ENCODE data around the gene KLHDC7B.
A peak's percentile ranks its signal among the peaks of the same experiment; 100 is the strongest.

KLHDC7B gene

GRCh38 chr22:50584106-50585096 lies 38.7 kb downstream of the KLHDC7B start:
- no peak for TF ChIP-seq Cebpa-rat (IDR thresholded peaks at IDR 0.05)
- no peaks in the 10 kb centered on the region for H3K9me3 ChIP-seq
- no peak overlapping the region for H3K27ac ChIP-seq
- H3K4me2 ChIP-seq = peak overlapping the region; percentile 92
- peaks cover 28% of the 10 kb centered on the region for H3K4me1 ChIP-seq
- peaks cover 17% of the 10 kb centered on the region for H4K20me1 ChIP-seq
- H3K27me3 ChIP-seq = no peaks in the 10 kb centered on the region
- no peak overlapping the region for H3K4me3 ChIP-seq
- H3K9ac ChIP-seq = peak overlapping the region; percentile 93; the same call in 1 of the 2 replicates
- H3K36me3 ChIP-seq = peaks cover 21% of the 10 kb centered on the region

GRCh38 chr22:50585238-50585637 lies 39.5 kb downstream of the KLHDC7B start:
- no peak overlapping the region for H3K4me2 ChIP-seq
- no peak overlapping the region for H3K27ac ChIP-seq
- H4K20me1 ChIP-seq = peaks cover 17% of the 10 kb centered on the region
- no peak overlapping the region for H3K4me3 ChIP-seq
- H3K9me3 ChIP-seq = no peaks in the 10 kb centered on the region
- H3K4me1 ChIP-seq = peaks cover 21% of the 10 kb centered on the region
- no peak overlapping the region for H3K9ac ChIP-seq
- TF ChIP-seq Cebpa-rat (IDR thresholded peaks at IDR 0.05) = no peak
- no peaks in the 10 kb centered on the region for H3K27me3 ChIP-seq
- peaks cover 12% of the 10 kb centered on the region for H3K36me3 ChIP-seq

GRCh38 chr22:50585781-50586180 lies 40.1 kb downstream of the KLHDC7B start:
- H3K4me2 ChIP-seq = no peak overlapping the region
- no peak overlapping the region for H3K27ac ChIP-seq
- no peaks in the 10 kb centered on the region for H3K9me3 ChIP-seq
- H3K4me1 ChIP-seq = peaks cover 21% of the 10 kb centered on the region
- no peaks in the 10 kb centered on the region for H3K27me3 ChIP-seq
- TF ChIP-seq Cebpa-rat (IDR thresholded peaks at IDR 0.05) = no peak
- peaks cover 7% of the 10 kb centered on the region; the same call in 1 of the 2 replicates for H3K36me3 ChIP-seq
- H4K20me1 ChIP-seq = peaks cover 17% of the 10 kb centered on the region
- H3K4me3 ChIP-seq = no peak overlapping the region
- no peak overlapping the region for H3K9ac ChIP-seq

GRCh38 chr22:50586416-50586815 lies 40.7 kb downstream of the KLHDC7B start:
- H3K9me3 ChIP-seq = no peaks in the 10 kb centered on the region
- H3K36me3 ChIP-seq = 0 out of 2 replicates have a peak, but pooled peaks cover under 1% of the 10 kb centered on the region
- no peaks in the 10 kb centered on the region for H3K27me3 ChIP-seq
- H3K4me3 ChIP-seq = no peak overlapping the region
- no peak for TF ChIP-seq Cebpa-rat (IDR thresholded peaks at IDR 0.05)
- H3K4me2 ChIP-seq = no peak overlapping the region
- H4K20me1 ChIP-seq = peaks cover 12% of the 10 kb centered on the region
- no peak overlapping the region for H3K9ac ChIP-seq
- H3K27ac ChIP-seq = no peak overlapping the region
- peaks cover 16% of the 10 kb centered on the region for H3K4me1 ChIP-seq

GRCh38 chr22:50587407-50587806 lies 41.7 kb downstream of the KLHDC7B start:
- no peak for TF ChIP-seq Cebpa-rat (IDR thresholded peaks at IDR 0.05)
- Histone ChIP-seq H3K4me2 (no peak overlapping the region), H3K36me3 (no peaks in the 10 kb centered on the region), H4K20me1 (peaks cover 10% of the 10 kb centered on the region), H3K27ac (no peak overlapping the region), H3K9ac (no peak overlapping the region), H3K4me3 (no peak overlapping the region), H3K27me3 (no peaks in the 10 kb centered on the region), H3K9me3 (no peaks in the 10 kb centered on the region), H3K4me1 (peaks cover 9% of the 10 kb centered on the region)

GRCh38 chr22:50595189-50595588 lies 49.5 kb downstream of the KLHDC7B start:
- TF ChIP-seq Cebpa-rat (IDR thresholded peaks at IDR 0.05) = no peak
- peaks cover 22% of the 10 kb centered on the region for H3K27me3 ChIP-seq

GRCh38 chr22:50597097-50597496 lies 51.4 kb downstream of the KLHDC7B start:
- peaks cover 27% of the 10 kb centered on the region for H4K20me1 ChIP-seq
- no peaks in the 10 kb centered on the region for H3K9me3 ChIP-seq
- H3K9ac ChIP-seq = no peak overlapping the region
- no peak overlapping the region for H3K4me3 ChIP-seq
- peaks cover 40% of the 10 kb centered on the region for H3K27me3 ChIP-seq
- no peak overlapping the region for H3K27ac ChIP-seq
- TF ChIP-seq Cebpa-rat (IDR thresholded peaks at IDR 0.05) = no peak
- H3K4me2 ChIP-seq = no peak overlapping the region
- no peaks in the 10 kb centered on the region for H3K36me3 ChIP-seq
- H3K4me1 ChIP-seq = no peaks in the 10 kb centered on the region

More at GRCh38 chr22:50595189-50595588, 49.5 kb downstream of the KLHDC7B start:
- Histone ChIP-seq H3K36me3 (no peaks in the 10 kb centered on the region), H3K4me2 (no peak overlapping the region), H3K4me1 (no peaks in the 10 kb centered on the region), H3K4me3 (no peak overlapping the region), H3K9ac (no peak overlapping the region), H3K27ac (no peak overlapping the region), H4K20me1 (peaks cover 22% of the 10 kb centered on the region), H3K9me3 (no peaks in the 10 kb centered on the region)

- H3K36me3 ChIP-seq = no peaks in the 10 kb centered on the region
- H3K27me3 ChIP-seq = peaks cover 69% of the 10 kb centered on the region
- H3K27ac ChIP-seq = no peak overlapping the region
Observed at GRCh38 chr22:50599816-50600455, 54.2 kb downstream of the KLHDC7B start.

GRCh38 chr22:50600538-50600937 lies 54.8 kb downstream of the KLHDC7B start, which contains the start of gene MAPK8IP2:
MAPK8IP2 (plus strand) TSS chr22:50600793; CDS start chr22:50600819, 26 bp downstream.
- H3K9me3 ChIP-seq = no peaks in the 10 kb centered on the region
- peaks cover 4% of the 10 kb centered on the region; the same call in 1 of the 2 replicates for H3K4me1 ChIP-seq
- no peak within 1 kb of the TSS for H3K4me3 ChIP-seq
- no peak for TF ChIP-seq Cebpa-rat (IDR thresholded peaks at IDR 0.05)
- H3K9ac ChIP-seq = no peak within 1 kb of the TSS
- H3K27me3 ChIP-seq = peaks cover 75% of the 10 kb centered on the region
- no peaks in the 10 kb centered on the region for H3K36me3 ChIP-seq
- peak within 1 kb of the TSS; percentile 44; the same call in 1 of the 2 replicates for H3K4me2 ChIP-seq
- H3K27ac ChIP-seq = no peak within 1 kb of the TSS
- H4K20me1 ChIP-seq = peaks cover 48% of the 10 kb centered on the region

More at GRCh38 chr22:50599816-50600455, 54.2 kb downstream of the KLHDC7B start:
- Histone ChIP-seq H3K9ac (no peak overlapping the region), H4K20me1 (peaks cover 42% of the 10 kb centered on the region), H3K4me3 (no peak overlapping the region), H3K9me3 (no peaks in the 10 kb centered on the region), H3K4me2 (peak overlapping the region; percentile 44; the same call in 1 of the 2 replicates), H3K4me1 (no peaks in the 10 kb centered on the region)
- no peak for TF ChIP-seq Cebpa-rat (IDR thresholded peaks at IDR 0.05)
